Measurements from ENCODE around the gene APOA5. TPM values are rescaled to one million over a fixed set of nuclear protein-coding genes. Genes with fewer than 3 reads are reported as not detected.

The APOA5 gene
- total and polyA plus RNA-seq, 2 of the 13 experiments (the other 11 are each of a cell fraction or from before 2014, with no cell fraction given): 44.0 to 49.1 TPM

DNA sequence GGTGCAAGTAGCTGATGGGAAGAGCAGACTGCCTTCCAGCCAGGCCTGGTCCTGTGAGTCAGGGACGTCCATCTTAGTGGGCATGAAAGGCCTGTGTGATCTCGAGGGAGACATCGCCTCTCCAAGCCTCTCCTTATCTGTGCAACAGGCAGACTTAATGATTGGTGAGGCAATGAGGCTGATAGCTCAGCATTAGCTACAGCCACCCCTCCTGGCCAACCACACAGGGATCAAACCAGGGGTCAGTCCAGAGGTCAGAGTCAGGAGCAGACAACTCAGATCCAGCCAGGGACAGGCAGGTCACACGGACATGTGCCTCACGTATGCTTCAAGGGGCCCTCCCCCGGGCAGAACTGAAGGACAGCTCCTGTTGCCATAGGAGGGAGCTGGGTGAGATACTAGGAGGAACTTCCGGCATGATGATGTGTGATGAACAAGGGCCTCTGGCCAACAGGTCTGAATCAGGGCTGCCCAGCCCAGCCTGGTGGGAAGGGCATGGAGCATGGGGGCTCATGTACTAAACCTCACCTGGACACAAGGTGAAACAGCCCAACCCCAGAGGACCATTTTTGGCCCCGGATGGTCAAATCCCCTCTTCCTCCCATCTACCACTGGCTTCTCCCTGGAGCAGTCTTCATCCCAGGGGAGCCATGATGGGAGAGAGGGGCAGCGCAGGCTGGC, 35.2 kb upstream of the APOA5 start (continued):
- TF ChIP-seq MAFF (IDR thresholded peaks at IDR 0.05; ENCODE audit: low read depth, low read length) (no peak), ZNF576 (CRISPR knock-in tag; IDR thresholded peaks at IDR 0.05) (no peak), MYC (CRISPR knock-in tag; IDR thresholded peaks at IDR 0.05; ENCODE audit: borderline replicate concordance) (peak; percentile 95), HOXA3 (CRISPR knock-in tag; IDR thresholded peaks at IDR 0.05) (peak; percentile 88), ATRX (CRISPR knock-in tag; IDR thresholded peaks at IDR 0.05; ENCODE audit: borderline replicate concordance) (no peak), RAD51 (IDR thresholded peaks at IDR 0.05; ENCODE audit: borderline replicate concordance) (no peak), ZKSCAN1 (IDR thresholded peaks at IDR 0.05; ENCODE audit: low read length) (no peak), E2F1 (CRISPR knock-in tag; IDR thresholded peaks at IDR 0.05) (peak; percentile 51; the same call in 1 of the 2 replicates), JARID2 (CRISPR knock-in tag; IDR thresholded peaks at IDR 0.05; ENCODE audit: insufficient replicate concordance) (no peak), ZFP62 (CRISPR knock-in tag; IDR thresholded peaks at IDR 0.05) (no peak), ZBTB42 (CRISPR knock-in tag; IDR thresholded peaks at IDR 0.05) (no peak; the same call in 1 of the 2 replicates), TMF1 (CRISPR knock-in tag; IDR thresholded peaks at IDR 0.05; ENCODE audit: low read depth) (no peak), SOX6 (IDR thresholded peaks at IDR 0.05) (no peak), SOX6 (CRISPR knock-in tag; IDR thresholded peaks at IDR 0.05) (peak; percentile 94), RBAK (CRISPR knock-in tag; IDR thresholded peaks at IDR 0.05) (peak; percentile 37; the same call in 1 of the 2 replicates), ZNF737 (CRISPR knock-in tag; IDR thresholded peaks at IDR 0.05; ENCODE audit: borderline replicate concordance) (no peak; the same call in 1 of the 2 replicates), FOXK1 (CRISPR knock-in tag; IDR thresholded peaks at IDR 0.05; ENCODE audit: borderline replicate concordance, low read depth) (peak; percentile 81; the same call in 1 of the 2 replicates), KDM1A (CRISPR knock-in tag; IDR thresholded peaks at IDR 0.05) (peak; percentile 94), ZNF354B (CRISPR knock-in tag; IDR thresholded peaks at IDR 0.05) (no peak), ZBTB21 (CRISPR knock-in tag; IDR thresholded peaks at IDR 0.05) (no peak), ZNF350 (CRISPR knock-in tag; IDR thresholded peaks at IDR 0.05; ENCODE audit: borderline replicate concordance, low read depth) (peak; percentile 90), SNAI1 (CRISPR knock-in tag; IDR thresholded peaks at IDR 0.05; ENCODE audit: borderline replicate concordance) (no peak), BRCA1 (CRISPR knock-in tag; IDR thresholded peaks at IDR 0.05) (no peak; the same call in 1 of the 2 replicates), ATF4 (CRISPR knock-in tag; IDR thresholded peaks at IDR 0.05) (peak in 1 of 2 experiments; percentile 39; a peak in 1 of 4 replicates), MIER2 (CRISPR knock-in tag; IDR thresholded peaks at IDR 0.05) (0 out of 2 replicates have a peak, but pooled peaks have one; percentile 25)
- TF ChIP-seq, protein P1, sequence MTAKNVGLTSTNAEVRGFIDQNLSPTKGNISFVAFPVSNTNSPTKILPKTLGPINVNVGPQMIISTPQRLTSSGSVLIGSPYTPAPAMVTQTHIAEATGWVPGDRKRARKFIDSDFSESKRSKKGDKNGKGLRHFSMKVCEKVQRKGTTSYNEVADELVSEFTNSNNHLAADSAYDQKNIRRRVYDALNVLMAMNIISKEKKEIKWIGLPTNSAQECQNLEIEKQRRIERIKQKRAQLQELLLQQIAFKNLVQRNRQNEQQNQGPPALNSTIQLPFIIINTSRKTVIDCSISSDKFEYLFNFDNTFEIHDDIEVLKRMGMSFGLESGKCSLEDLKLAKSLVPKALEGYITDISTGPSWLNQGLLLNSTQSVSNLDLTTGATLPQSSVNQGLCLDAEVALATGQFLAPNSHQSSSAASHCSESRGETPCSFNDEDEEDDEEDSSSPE (CRISPR knock-in tag; IDR thresholded peaks at IDR 0.05): peak; percentile 57; the same call in 1 of the 2 replicates
- TF ChIP-seq, protein P2, sequence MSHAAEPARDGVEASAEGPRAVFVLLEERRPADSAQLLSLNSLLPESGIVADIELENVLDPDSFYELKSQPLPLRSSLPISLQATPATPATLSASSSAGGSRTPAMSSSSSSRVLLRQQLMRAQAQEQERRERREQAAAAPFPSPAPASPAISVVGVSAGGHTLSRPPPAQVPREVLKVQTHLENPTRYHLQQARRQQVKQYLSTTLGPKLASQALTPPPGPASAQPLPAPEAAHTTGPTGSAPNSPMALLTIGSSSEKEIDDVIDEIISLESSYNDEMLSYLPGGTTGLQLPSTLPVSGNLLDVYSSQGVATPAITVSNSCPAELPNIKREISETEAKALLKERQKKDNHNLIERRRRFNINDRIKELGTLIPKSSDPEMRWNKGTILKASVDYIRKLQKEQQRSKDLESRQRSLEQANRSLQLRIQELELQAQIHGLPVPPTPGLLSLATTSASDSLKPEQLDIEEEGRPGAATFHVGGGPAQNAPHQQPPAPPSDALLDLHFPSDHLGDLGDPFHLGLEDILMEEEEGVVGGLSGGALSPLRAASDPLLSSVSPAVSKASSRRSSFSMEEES (CRISPR knock-in tag; IDR thresholded peaks at IDR 0.05): peak; percentile 83

All from HepG2 (cell line).